HEK293 (cell line): ENCODE measurements around the gene CSNK2A1.

Experiments
- CTCF ChIA-PET: fragments of 350-600 bp; formaldehyde crosslinking; extraction: SDS; loops from one replicate; lab custom pipeline; 2021; ENCODE audit warnings: antibody characterized with exemption; lab: Yijun Ruan, JAX
- POLR2A ChIA-PET: fragments of 300-600 bp; formaldehyde crosslinking; extraction: SDS; loops from one replicate; lab custom pipeline; 2020; ENCODE audit warnings: antibody characterized with exemption, inconsistent platforms; lab: Yijun Ruan, JAX
- H3K27ac ChIP-seq: fragments of 200-500 bp; sonication (Bioruptor generic); 2 replicates; pipeline ENCODE4 v1.5.1; 2014; ENCODE audit warnings: low read depth, low read length, control low read depth, inconsistent platforms; ENCODE audit errors: extremely low read depth
- H3K36me3 ChIP-seq, 2 experiments: fragments of 200-500 bp in 1 of 2; sonication (Bioruptor generic) in 1 of 2; 1 replicate in 1 of 2; 2 replicates in 1 of 2; pipeline ENCODE4 v1.5.1; 2014 to 2017; ENCODE audit warnings: inconsistent platforms in 2 of 2, low read length in 2 of 2; ENCODE audit not compliant: control insufficient read depth in 2 of 2, insufficient read depth in 1 of 2
- H3K4me1 ChIP-seq: fragments of 200-500 bp; sonication (Bioruptor generic); 2 replicates; pipeline ENCODE4 v1.5.1; 2014; ENCODE audit warnings: mild to moderate bottlenecking, low read length, inconsistent platforms; ENCODE audit not compliant: control insufficient read depth, insufficient read depth
- H3K4me3 ChIP-seq: 2 replicates; pipeline ENCODE4 v1.5.1; 2011; ENCODE audit warnings: low read depth, mild to moderate bottlenecking, control low read depth, low read length, moderate library complexity
- H3K9me3 ChIP-seq: fragments of 200-500 bp; sonication (Bioruptor generic); 2 replicates; pipeline ENCODE4 v1.5.1; 2014; ENCODE audit warnings: low read depth, low read length, inconsistent platforms; ENCODE audit not compliant: control insufficient read depth, insufficient read depth
- BCL6B ChIP-seq: fragments of 450-650 bp; formaldehyde crosslinking; IDR thresholded peaks from 2 replicates; pipeline ENCODE4 v1.5.1; 2017; ENCODE audit warnings: missing biosample characterization, missing genetic modification characterization
- CTCF ChIP-seq: fragments of 450-650 bp; formaldehyde crosslinking; IDR thresholded peaks from 2 replicates; pipeline ENCODE4 v1.5.1; 2016; ENCODE audit warnings: missing biosample characterization, missing genetic modification characterization
- HOXA7 ChIP-seq: sonication (generic); formaldehyde crosslinking; IDR thresholded peaks from 2 replicates; pipeline ENCODE4 v1.8.1; 2022; ENCODE audit warnings: missing genetic modification reagents, borderline replicate concordance
- KLF1 ChIP-seq: fragments of 450-650 bp; formaldehyde crosslinking; IDR thresholded peaks from 2 replicates; pipeline ENCODE4 v1.5.1; 2016; ENCODE audit warnings: missing biosample characterization, missing genetic modification characterization
- KLF8 ChIP-seq: fragments of 450-650 bp; formaldehyde crosslinking; IDR thresholded peaks from 2 replicates; pipeline ENCODE4 v1.5.1; 2016; ENCODE audit warnings: missing biosample characterization, missing genetic modification characterization
- MZF1 ChIP-seq: fragments of 450-650 bp; formaldehyde crosslinking; IDR thresholded peaks from 2 replicates; pipeline ENCODE4 v1.5.1; 2017; ENCODE audit warnings: missing biosample characterization, missing genetic modification characterization, borderline replicate concordance
- PRDM10 ChIP-seq: fragments of 450-650 bp; formaldehyde crosslinking; IDR thresholded peaks from 2 replicates; pipeline ENCODE4 v1.5.1; 2016; ENCODE audit warnings: missing biosample characterization, missing genetic modification characterization
- SETDB1 ChIP-seq: IDR thresholded peaks from one replicate; pipeline ENCODE4 v1.6.1; 2017; ENCODE audit warnings: mild to moderate bottlenecking, low read length, moderate library complexity, mixed read lengths; ENCODE audit not compliant: insufficient read length
- ZFP3 ChIP-seq: fragments of 450-650 bp; formaldehyde crosslinking; IDR thresholded peaks from 2 replicates; pipeline ENCODE4 v1.5.1; 2016; ENCODE audit warnings: low read depth, missing biosample characterization, missing genetic modification characterization
- ZNF140 ChIP-seq: fragments of 450-650 bp; formaldehyde crosslinking; IDR thresholded peaks from 2 replicates; pipeline ENCODE4 v1.5.1; 2016; ENCODE audit warnings: missing biosample characterization, missing genetic modification characterization
- ZNF292 ChIP-seq: fragments of 450-650 bp; formaldehyde crosslinking; IDR thresholded peaks from 2 replicates; pipeline ENCODE4 v1.5.1; 2016; ENCODE audit warnings: low read depth, missing biosample characterization, missing genetic modification characterization, borderline replicate concordance
- ZNF510 ChIP-seq: fragments of 450-650 bp; formaldehyde crosslinking; IDR thresholded peaks from 2 replicates; pipeline ENCODE4 v1.5.1; 2018; ENCODE audit warnings: mild to moderate bottlenecking, missing genetic modification characterization, missing biosample characterization; ENCODE audit not compliant: insufficient replicate concordance
- ZNF560 ChIP-seq: fragments of 450-650 bp; formaldehyde crosslinking; IDR thresholded peaks from 2 replicates; pipeline ENCODE4 v1.5.1; 2017; ENCODE audit warnings: missing biosample characterization, missing genetic modification characterization, borderline replicate concordance
- ZNF660 ChIP-seq: fragments of 450-650 bp; IDR thresholded peaks from 2 replicates; pipeline ENCODE4 v1.5.1; 2018; ENCODE audit warnings: missing biosample characterization, mild to moderate bottlenecking, missing genetic modification characterization
- ZNF704 ChIP-seq: fragments of 450-650 bp; formaldehyde crosslinking; IDR thresholded peaks from 2 replicates; pipeline ENCODE4 v1.5.1; 2016; ENCODE audit warnings: missing biosample characterization, missing genetic modification characterization
- ZSCAN23 ChIP-seq: fragments of 450-650 bp; formaldehyde crosslinking; IDR thresholded peaks from 2 replicates; pipeline ENCODE4 v1.5.1; 2016; ENCODE audit warnings: missing biosample characterization, missing genetic modification characterization

CSNK2A1 gene

GRCh38 chr20:571754-572441 lies 28.3 kb upstream of the CSNK2A1 start (continued):
- no peak for TF ChIP-seq PRDM10 (tag by site-specific recombination)
- no peak for TF ChIP-seq KLF8 (tag by site-specific recombination)
- TF ChIP-seq SETDB1: no peak
- no peak for TF ChIP-seq ZNF704 (tag by site-specific recombination)
- no peak for TF ChIP-seq ZFP3 (tag by site-specific recombination)

DNA sequence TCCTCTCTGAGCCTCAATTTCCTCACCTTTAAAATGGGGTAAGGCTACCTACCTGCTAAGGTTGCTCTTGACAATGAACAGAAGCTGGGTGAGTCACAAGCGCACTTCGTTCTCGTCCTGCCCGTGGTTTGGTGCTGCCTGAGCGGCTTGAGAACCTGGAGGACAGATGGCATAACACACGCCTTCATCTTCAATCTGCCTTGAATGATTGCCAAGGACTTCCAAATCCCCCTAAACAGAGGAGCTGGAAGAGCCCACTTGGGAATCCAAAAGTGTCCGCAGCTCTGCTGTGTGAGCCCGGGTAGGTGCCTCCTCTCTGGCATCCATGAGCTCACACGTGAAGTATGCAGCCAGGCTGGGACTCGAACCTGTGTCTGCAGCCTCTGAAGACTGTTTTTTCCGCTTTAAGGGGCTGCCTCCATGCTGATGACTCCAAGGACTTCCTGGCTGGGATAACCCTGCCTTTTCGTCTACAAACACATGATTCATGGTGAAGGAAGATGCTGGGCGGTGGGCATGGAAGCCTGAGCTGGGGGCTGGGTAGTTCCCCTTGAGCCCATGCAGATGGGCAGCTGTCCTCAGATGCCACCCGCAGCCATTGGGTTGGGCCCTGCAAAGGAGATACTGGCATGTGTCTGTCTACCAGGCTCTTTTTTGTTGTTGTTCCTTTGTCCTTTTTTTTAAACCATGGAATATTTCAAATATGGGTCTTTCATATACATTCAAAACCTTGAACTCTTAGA lies 25.3 kb upstream of the CSNK2A1 start:
- no peak for TF ChIP-seq MZF1 (tag by site-specific recombination)
- TF ChIP-seq, all 188 proteins: peak for 0
- no peak overlapping the region for H3K27ac ChIP-seq
- no peak overlapping the region for H3K4me3 ChIP-seq
- CTCF ChIA-PET: interaction anchor here (0.7 to 1.0 kb wide), 5 partner anchors 8 to 386 kb away, joined by 3 to 8 read pairs (median 4); no protein-coding TSS in a partner anchor
- H3K4me1 ChIP-seq: no peaks in the 10 kb centered on the region
- H3K9me3 ChIP-seq: no peaks in the 10 kb centered on the region
- H3K36me3 ChIP-seq: no peaks in the 10 kb centered on the region
- POLR2A ChIA-PET: interaction anchor here (0.5 kb wide), 1 partner anchor 21 kb away, joined by 5 read pairs; no protein-coding TSS in a partner anchor

- POLR2A ChIA-PET: interaction anchor here (0.5 kb wide), 1 partner anchor 20 kb away, joined by 5 read pairs; no protein-coding TSS in a partner anchor
- no peaks in the 10 kb centered on the region for H3K36me3 ChIP-seq
- CTCF ChIA-PET: interaction anchor here (0.7 to 1.0 kb wide), 5 partner anchors 9 to 386 kb away, joined by 3 to 8 read pairs (median 4); no protein-coding TSS in a partner anchor
- H3K27ac ChIP-seq: no peak overlapping the region
- no peaks in the 10 kb centered on the region for H3K9me3 ChIP-seq
- no peaks in the 10 kb centered on the region for H3K4me1 ChIP-seq
- H3K4me3 ChIP-seq: no peak overlapping the region
- no peak for TF ChIP-seq ZSCAN23 (tag by site-specific recombination)
- TF ChIP-seq ZNF292 (tag by site-specific recombination): no peak
- TF ChIP-seq ZNF660: no peak
- no peak for TF ChIP-seq ZNF140
- no peak for TF ChIP-seq KLF1
- TF ChIP-seq CTCF (tag by site-specific recombination): no peak
- no peak for TF ChIP-seq ZNF510 (tag by site-specific recombination)
- TF ChIP-seq BCL6B (tag by site-specific recombination): no peak
- no peak for TF ChIP-seq HOXA7
- no peak for TF ChIP-seq ZNF560 (tag by site-specific recombination)
Measured at GRCh38 chr20:568097-568652, 24.6 kb upstream of the CSNK2A1 start.
